COR-L47 (cell line): ENCODE results near the gene ANKDD1B.
"Not testable (repeated sequence)": the region's sequence is repeated elsewhere in the genome, so short reads cannot be mapped to it uniquely, and the experiment has no call there.

Source experiments
- DNase-seq: peaks from one replicate; lab custom pipeline; 2025; lab: John Stamatoyannopoulos, UW

ANKDD1B gene

DNA sequence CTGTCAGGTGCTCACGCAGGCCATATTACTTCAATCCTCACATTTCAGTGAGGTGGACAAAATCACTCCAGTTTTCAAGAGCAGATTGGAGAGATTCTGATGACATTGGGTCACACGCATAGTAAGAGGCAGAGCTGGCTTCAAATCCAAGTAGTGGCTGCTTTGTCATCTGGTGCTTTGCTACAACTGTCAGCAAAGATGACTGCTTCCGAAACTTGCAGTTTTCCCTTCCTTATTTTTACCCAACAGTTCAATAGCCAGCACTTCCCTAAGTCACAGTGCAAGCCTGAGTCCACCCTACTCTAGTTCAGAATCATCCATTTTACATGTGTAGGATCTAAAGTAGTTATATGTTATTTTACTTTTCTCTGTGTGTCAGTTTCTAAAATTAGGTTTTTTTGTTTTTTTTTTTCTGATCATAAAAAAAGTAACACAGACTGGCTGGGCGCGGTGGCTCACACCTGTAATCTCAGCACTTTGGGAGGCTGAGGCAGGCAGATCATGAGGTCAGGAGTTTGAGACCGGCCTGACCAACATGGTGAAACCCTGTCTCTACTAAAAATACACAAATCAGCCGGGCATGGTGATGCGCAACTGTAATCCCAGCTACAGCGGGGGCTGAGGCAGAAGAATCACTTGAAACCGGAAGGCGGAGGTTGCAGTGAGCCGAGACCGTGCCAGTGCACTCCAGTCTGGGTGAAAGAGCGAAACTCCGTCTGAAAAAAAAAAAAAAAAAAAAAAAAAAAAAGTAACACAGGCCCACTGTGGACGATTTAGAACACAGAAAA is 49.6 kb downstream of the ANKDD1B start:
- no peak for DNase-seq

DNA sequence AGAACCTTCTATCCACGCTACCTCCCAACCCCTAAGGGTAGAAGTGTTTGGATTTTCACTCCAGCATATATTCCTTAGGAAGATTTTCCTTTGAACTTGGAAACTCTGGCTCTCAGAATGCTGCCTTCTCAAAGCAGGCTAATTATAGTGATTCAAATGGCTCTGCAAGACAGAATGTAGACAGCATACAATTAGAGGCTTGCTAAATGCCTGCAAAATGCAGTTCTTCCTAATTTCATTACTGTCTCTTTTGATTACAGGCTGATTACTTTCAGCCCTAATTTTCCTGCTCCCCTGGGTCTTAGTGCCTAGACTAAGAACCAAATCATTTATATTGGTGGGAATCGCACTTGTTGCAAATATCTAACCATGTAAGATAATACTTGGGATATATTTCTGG is 50.8 kb downstream of the ANKDD1B start:
- no peak for DNase-seq

DNA sequence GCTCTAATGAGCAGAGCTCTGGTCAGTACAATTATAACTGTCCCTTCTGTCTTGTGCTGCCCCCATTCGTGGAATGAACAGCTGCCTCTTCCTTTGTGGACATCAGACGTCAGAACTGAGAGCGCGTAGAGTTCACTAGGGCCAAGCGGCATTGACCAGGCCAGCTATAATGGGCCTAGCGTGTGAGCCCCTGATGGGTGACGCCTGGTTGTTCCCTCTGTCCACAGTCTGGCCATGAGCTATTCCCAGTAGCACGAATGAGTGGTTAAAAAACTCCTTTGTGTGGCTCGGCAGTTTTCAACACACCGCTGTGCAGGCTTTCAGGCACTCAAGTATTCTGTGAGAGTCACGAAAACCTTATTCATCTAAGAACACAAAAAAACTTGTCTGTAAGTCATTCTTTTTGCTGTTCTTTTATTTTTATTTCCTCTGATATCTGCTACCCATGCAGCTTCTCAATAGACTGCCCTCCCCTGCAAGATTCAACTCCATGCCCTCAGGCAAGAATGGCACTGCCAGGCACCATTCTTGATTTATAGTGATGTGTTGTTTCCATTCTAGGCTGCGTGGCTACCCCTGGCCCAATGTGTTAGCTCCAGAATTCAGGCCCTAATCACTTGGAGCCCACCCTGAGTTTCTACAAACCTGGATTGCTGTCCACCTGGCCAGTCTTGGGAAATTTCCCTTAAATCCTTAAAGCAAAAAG is 52.5 kb downstream of the ANKDD1B start:
- DNase-seq: no peak

DNA sequence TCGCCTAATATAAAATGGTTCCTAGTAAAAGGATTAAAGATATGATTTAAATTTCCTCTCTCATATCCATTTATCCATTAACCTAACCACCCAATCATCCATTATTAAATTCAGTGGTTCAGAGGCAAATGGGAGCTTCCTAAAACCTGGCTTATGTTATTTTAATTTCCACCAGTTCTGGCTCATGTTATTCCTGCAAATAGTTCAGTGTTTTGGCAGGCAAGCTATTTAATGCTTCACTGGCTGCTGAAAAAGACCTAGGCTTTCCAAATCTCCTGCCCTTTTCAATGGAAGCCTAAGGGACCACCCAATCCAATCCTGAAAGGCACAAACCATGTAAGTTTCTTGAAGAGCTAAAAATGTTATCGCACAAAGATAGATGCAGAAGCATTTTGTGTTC is 53.7 kb downstream of the ANKDD1B start:
- DNase-seq: no peak

DNA sequence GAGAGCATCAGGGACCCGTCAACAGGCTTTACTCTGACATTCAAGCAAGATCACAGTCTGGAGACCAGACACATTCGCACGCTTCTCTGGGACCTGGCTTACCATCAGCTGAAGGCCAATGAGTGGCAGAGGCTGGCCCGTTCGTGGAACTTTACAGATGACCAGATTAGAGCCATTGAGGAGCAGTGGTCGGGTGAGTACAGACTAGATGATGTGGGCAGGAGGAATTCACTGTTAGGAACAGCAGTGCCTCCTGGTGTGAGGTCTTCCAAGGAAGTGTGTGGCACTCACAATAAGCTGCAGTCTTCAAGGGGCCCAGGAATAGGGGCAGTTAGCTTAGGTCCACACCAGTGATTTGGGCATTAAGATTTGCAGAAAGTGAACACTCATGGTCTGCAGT is 55.5 kb downstream of the ANKDD1B start:
- DNase-seq: no peak

DNA sequence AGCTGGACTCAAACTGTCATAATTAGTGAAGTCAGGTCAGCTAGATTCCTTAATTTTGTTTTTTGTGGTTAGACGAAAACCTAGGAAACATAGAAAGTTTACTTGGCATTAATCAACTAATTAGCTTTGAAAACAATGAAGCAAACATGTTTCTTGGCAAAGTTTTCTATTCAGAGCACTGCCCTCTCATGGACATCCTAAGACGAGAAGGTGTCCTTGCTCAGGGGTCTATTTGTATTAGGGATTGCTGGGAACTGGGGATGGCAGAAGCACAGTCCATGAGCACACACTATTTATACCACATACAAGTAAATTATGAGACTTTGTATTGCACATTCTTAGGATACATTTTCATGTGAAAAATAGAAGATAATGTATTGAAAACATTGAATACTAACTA is 56.3 kb downstream of the ANKDD1B start:
- no peak for DNase-seq

DNA sequence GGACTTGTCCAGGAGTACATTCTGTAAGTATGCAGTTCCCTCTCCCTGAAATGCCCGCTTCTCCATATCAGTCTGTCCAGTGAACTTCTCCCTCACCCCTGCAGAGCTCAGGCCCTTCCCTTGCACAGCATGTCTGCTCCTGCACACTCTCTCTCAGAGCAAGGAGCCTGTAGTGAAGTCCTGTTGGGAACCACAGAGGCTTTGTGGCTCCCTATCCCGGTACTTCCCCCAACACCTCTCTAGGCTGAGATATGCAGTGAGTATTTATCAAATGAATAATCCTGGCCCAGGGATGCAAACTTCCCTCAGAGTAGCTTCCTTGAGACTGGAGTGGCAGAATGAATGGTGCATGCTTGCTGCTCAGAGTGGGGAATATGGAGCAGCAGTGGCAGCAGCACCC is 57.2 kb downstream of the ANKDD1B start:
- DNase-seq: no peak

DNA sequence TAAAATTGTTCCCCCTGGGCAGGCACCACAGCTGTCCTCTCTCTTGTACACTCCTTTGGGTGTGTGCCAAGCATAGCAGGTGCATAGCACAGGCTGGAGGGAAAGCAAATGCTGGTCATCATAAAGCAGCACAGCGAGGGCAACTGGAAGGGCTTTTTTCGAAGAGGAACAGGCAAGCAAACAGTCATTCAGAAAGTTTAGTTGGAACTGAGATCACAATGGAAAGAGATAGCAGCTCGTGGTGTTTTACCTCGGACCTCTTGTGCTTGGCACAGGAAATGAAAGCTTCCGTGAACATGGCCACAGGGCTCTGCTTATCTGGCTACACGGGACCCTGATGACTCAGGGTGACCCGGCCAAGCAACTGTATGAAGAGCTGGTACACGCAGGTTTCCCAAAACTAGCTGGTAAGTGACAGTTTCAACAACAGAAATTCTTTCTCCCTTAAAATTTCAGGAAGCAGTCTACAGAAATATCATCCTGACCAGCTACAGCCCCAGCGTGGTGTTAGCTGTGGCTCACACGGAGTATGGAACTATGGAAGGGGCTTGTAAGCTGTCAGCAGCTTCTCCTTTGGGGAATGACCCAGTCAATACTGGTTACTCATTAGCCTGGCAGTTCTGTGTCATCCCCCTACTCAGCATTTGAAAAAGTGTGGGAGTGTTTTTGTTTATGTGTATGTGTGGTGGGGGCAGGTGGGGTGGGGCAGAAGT is 57.9 kb downstream of the ANKDD1B start:
- peak; percentile 71 for DNase-seq

DNA sequence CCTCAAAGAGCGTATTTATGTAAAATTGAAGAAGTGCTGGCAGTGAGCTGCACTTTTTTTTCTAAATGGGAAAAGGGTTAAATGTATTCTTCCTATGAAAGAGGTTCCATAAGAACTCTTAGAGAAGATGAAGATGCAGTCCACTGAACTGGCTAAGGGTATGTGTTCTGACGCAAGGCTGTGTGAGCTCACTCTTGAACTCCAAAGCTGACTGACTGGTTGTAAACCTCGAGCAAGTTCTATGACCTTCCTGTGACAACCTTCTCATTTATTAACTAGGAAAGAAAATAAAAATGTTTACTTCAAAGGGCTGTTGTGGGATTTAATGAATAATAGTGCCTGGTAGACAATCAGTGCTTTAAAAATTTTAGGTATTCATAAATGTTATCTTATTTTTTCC is 59.3 kb downstream of the ANKDD1B start:
- no peak for DNase-seq

DNA sequence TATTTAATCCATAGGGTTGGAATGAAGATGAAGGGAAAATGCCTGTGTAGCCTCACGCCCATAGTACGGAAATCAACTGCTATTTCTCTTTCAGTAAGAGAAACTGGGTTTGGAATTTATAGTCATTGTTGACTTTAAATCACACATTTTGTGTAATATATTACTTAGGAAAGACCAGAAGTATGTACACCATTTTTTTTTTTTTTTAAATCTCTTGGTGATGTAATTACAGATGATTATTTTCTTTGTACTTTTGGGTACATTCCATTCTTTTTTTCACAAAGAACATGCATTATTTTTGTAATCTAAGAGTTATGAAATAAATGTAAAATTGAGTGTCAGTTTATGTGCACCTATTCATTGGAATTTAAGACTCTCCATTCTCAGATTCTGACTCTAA is 60.3 kb downstream of the ANKDD1B start:
- DNase-seq: no peak

DNA sequence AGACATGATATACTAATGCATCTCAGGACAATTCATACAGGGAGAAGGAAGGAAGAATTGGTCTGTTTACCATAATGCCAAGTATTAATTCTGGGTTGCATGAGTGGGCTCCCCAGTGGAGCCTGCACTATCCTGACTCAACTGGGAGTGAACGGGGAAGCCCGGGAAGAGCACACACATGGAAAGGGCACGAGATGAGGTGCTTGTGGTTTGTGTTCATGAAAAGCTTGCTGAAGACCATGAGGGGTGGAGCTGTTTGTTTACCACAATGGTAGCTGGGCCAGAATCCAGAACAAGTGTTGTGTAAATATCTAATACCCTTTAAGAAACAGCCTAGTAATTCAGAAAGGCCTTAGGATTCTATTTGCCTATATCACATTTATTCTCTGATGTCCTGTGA is 61.4 kb downstream of the ANKDD1B start:
- peak; percentile 16 for DNase-seq

DNA sequence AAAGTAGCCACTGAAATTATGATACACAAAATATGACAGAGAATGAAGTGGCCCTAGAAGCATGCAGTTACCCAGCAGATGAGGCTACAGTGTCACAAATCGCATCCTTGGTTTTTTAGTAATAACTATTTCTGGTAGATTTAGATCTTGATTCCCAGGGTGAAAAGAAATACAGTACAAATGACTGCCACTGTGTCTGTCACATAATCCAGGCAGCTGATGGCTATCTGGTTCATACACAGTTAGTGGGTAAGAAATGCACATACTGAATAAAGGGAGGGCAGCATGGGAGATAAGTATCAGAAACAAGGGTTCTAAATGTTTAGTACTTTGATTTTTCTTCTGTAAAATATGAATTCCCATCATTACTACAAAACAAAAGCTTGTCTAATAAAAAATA is 64.5 kb downstream of the ANKDD1B start:
- no peak for DNase-seq

DNA sequence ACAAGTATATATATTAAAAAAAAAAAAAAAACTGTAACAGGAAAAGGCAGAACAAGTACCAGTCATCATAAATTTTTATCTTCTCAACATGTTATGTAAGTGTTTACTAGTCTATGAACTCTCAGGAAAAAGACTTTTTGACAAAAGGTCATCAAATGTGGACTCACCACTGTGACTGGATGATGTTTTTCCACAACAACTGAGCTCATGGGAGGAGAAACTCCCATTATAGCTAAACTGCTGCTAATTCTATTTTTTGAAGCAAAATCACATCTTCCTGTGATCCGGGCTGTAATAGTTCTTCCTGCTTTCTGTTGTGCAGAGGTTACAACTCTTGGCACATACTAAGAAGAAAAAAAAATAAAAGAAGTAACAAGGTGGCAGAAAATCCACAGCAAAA is 66.4 kb downstream of the ANKDD1B start:
- no peak for DNase-seq

DNA sequence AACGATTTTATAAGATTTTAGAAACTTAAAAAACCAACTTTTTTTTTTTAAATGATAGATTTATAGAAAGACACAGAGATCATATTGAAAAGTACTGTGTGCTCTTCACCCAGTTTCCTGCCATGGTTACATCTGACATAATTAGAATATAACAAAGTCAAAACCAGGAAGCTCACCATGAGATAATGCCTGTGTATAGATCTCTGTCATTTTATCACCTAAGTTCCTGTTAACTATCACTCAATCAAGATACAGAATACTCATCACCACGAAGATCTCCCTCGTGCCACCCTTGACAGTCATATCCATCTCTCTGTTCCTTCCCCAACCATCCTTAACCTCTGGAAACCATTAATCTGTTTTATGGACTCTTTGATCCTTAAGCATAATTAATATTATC is 66.9 kb downstream of the ANKDD1B start:
- no peak for DNase-seq

DNA sequence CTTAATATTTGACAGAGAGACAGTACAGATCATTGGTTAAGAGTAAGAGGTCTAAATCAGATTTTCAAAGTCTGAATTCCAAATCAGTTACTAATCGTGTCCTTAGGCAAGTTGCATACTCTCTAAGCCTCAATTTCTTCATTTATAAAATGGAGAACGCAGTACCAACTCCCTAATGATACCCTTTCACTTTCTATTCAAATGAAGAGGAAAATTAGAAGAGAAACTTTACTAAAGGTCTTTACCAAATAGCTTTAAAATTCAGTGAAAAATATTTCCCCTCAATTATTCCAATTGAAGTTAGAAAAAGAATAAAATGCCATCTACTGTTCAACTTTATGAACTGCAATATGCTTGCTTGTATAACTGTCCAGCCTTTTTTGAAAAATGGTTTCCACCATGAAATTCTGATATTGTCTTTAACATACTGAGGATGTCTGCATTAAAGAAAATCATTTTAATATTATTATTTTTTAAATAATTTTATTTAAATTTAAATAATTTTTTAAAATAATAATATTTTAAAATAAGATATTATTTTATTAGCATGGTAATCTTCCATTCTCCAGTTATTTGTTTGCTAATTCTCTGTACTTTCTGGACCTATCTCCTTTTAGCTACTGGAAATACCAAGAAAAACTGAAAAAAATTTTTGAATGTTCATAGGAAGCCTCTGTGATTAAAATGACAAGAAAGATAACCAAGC is 70.0 kb downstream of the ANKDD1B start:
- peak; percentile 32 for DNase-seq

DNA sequence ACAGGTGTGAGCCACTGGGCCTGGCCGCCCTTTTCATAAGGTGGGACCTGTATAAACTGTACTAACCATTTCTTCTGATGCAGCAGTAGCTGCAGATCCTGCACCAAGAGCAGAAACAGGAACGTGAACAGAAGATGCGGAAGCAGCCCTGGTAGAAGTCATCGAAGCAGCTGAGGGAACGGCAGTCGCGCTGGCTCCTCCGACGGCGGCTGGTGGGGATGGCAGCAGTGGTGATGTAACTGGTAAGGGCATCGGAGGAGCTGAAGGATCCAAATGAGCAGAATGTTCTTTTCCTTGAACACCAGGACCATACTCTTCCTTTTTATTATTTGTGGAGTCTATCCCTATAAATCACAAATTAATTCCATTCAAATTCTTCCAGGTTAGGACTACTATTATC is 73.9 kb downstream of the ANKDD1B start:
- DNase-seq: no peak

DNA sequence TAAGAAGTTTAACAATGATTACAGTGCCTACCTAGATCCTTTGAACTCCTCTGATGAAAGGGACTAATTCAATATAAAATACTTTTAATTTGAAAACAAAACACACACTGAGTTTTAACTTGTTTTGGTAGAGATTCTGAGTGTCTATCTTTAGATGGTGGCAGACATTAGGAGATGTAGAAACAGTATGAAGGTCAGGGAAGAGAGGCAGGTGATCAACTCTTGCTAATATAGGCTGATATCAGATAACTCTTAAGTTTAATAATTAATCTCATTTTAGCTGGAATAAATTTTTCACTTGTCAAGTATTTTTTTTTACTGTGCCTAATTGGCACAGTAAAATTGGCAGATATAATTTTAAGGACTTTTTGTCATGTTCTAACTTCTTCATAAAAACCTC is 75.2 kb downstream of the ANKDD1B start:
- DNase-seq: no peak

DNA sequence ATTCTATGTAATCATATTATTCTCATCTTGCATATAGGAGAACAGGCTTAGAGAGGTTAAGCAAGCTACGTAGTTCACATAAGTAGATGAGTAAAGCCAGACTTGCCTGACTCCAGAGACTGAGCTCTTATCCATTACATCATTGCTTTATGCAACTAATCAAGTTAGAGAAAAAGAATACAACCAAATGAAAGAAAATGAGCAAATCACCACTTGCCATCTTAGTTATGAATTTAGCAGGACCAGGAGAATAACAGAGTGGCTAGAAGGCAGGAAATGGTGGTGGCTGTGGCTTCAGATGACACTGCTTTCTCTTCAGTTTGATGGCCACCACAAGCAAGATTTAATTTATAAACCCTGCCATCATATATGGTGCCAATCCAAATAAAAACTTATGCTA is 79.4 kb downstream of the ANKDD1B start:
- DNase-seq: no peak

DNA sequence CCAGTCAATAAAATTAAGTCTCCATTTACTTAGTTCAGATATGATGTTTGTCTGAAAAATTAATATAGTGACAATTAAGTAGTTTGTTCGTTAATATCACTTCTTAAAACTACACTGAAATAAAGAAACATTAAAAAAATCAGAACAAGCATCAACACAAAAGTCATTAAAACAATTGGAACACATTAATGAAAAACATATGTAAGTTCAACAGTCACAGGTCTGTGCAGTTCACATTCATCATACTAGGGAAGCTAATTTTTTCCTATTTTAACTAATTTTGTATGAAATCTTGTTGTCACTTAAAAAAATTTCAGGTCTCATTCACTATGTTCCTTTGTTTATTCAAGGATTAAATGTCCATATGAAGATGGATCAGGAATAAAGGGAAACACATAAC is 83.5 kb downstream of the ANKDD1B start:
- no peak for DNase-seq

DNA sequence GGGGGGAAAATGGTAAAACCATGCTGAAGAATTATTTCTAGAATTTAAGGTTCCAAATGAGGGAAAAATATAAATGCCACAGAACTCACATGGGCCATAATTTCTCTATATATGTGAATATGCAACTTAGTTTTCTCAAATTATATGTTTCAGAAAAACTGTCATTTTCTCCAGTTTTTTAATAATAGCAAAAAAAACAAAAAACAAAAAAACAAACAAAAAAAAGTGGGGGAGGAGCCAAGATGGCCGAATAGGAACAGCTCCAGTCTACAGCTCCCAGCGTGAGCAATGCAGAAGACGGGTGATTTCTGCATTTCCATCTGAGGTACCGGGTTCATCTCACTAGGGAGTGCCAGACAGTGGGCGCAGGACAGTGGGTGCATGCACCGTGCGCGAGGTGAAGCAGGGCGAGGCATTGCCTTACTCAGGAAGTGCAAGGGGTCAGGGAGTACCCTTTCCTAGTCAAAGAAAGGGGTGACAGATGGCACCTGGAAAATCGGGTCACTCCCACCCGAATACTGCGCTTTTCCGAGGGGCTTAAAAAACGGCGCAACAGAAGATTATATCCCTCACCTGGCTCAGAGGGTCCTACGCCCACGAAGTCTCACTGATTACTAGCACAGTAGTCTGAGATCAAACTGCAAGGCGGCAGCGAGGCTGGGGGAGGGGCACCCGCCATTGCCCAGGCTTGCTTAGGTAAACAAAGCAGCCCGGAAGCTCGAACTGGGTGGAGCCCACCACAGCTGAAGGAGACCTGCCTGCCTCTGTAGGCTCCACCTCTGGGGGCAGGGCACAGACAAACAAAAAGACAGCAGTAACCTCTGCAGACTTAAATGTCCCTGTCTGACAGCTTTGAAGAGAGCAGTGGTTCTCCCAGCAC is 84.5 kb downstream of the ANKDD1B start:
- DNase-seq: not testable (repeated sequence)

DNA sequence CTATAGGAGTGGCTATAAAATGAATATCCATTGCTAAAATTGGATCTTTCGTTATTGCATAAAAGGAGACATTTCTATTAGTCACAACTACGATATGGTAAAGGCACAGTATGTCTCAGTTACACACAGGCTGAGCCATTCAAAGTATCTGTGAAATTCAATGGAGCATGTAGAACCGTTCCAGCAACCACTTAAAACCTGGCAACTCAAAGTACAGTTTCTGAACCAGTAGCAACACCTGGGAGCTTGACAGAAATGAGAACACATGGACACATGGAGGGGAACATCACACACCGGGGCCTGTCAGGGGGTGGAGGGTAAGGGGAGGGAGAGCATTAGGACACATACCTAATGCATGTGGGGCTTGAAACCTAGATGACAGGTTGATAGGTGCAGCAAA is 90.6 kb downstream of the ANKDD1B start:
- no peak for DNase-seq

DNA sequence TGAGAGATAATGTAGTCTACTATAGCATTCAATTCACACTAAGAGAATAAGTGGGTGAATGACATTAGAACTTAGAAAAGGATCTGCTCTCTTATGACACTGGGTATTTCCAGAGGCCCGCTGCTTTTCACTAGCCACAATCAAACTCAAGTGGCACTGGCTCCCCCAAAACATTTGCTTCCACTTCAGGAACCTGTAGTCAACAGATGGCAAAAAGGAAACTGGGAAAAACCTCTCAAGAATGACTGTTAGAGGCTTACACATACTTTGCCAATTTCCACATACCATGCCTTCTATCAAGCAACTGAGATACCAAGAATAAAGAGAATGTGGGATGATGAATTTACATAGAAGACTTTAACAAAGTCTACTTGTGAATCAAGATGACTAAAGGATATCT is 94.8 kb downstream of the ANKDD1B start:
- DNase-seq: no peak
